Osteoblast (primary cell): ENCODE results near the gene KCNIP3. TPM values are rescaled to one million over a fixed set of nuclear protein-coding genes. Genes with fewer than 3 reads are reported as not detected.

ENCODE experiments used
- DNase-seq: peaks from one replicate; pipeline ENCODE4 v3.0.0; 2011; ENCODE audit warnings: low spot score, mixed read lengths; ENCODE audit not compliant: insufficient read length; ENCODE audit errors: missing footprints
- H2AFZ ChIP-seq: 2 replicates; pipeline ENCODE4 v1.6.0; 2011; ENCODE audit warnings: mild to moderate bottlenecking, low read length
- H3K27ac ChIP-seq: 2 replicates; pipeline ENCODE4 v1.5.1; 2011; ENCODE audit warnings: mild to moderate bottlenecking, low read depth, low read length, moderate library complexity
- H3K27me3 ChIP-seq: 2 replicates; pipeline ENCODE4 v1.6.0; 2012; ENCODE audit warnings: mild to moderate bottlenecking, control low read depth, inconsistent platforms, low read length, moderate library complexity; ENCODE audit not compliant: insufficient read depth
- H3K36me3 ChIP-seq: 2 replicates; pipeline ENCODE4 v1.5.1; 2011; ENCODE audit warnings: mild to moderate bottlenecking, low read length, control low read depth, moderate library complexity; ENCODE audit not compliant: insufficient read depth
- H3K4me1 ChIP-seq: 2 replicates; pipeline ENCODE4 v1.5.1; 2011; ENCODE audit warnings: mild to moderate bottlenecking, low read length, control low read depth, moderate library complexity; ENCODE audit not compliant: insufficient read depth
- H3K4me2 ChIP-seq: 2 replicates; pipeline ENCODE4 v1.6.0; 2011; ENCODE audit warnings: mild to moderate bottlenecking, low read length; ENCODE audit not compliant: insufficient read depth
- H3K4me3 ChIP-seq: fragments of 200-600 bp; sonication (generic); 3 replicates; pipeline ENCODE4 v1.5.1; 2012; ENCODE audit warnings: mild to moderate bottlenecking, low read length, inconsistent platforms; ENCODE audit not compliant: insufficient read depth
- H3K79me2 ChIP-seq: 2 replicates; pipeline ENCODE4 v1.6.0; 2012; ENCODE audit warnings: mild to moderate bottlenecking, low read length, control low read depth, inconsistent platforms; ENCODE audit not compliant: insufficient read depth
- H3K9me3 ChIP-seq: 2 replicates; pipeline ENCODE4 v1.5.1; 2011; ENCODE audit warnings: low read depth, low read length, control low read depth
- H4K20me1 ChIP-seq: 2 replicates; pipeline ENCODE4 v1.6.0; 2012; ENCODE audit warnings: mild to moderate bottlenecking, low read length, control low read depth; ENCODE audit not compliant: insufficient read depth
- total RNA-seq: library from RNA; depleted of rRNA; stranded (reverse); fragments of >200 nt; gene quantifications from 2 replicates; pipeline ENCODE4 v1.2.3, GENCODE V29; 2012
- TF ChIP-seq, protein P1 (sequence below): IDR thresholded peaks from 2 replicates; pipeline ENCODE4 v1.5.1; 2011; ENCODE audit warnings: mild to moderate bottlenecking, low read depth, low read length, moderate library complexity; ENCODE audit errors: extremely low read depth

KCNIP3 gene
- total RNA-seq, 1 donor = under 0.01 TPM

DNA sequence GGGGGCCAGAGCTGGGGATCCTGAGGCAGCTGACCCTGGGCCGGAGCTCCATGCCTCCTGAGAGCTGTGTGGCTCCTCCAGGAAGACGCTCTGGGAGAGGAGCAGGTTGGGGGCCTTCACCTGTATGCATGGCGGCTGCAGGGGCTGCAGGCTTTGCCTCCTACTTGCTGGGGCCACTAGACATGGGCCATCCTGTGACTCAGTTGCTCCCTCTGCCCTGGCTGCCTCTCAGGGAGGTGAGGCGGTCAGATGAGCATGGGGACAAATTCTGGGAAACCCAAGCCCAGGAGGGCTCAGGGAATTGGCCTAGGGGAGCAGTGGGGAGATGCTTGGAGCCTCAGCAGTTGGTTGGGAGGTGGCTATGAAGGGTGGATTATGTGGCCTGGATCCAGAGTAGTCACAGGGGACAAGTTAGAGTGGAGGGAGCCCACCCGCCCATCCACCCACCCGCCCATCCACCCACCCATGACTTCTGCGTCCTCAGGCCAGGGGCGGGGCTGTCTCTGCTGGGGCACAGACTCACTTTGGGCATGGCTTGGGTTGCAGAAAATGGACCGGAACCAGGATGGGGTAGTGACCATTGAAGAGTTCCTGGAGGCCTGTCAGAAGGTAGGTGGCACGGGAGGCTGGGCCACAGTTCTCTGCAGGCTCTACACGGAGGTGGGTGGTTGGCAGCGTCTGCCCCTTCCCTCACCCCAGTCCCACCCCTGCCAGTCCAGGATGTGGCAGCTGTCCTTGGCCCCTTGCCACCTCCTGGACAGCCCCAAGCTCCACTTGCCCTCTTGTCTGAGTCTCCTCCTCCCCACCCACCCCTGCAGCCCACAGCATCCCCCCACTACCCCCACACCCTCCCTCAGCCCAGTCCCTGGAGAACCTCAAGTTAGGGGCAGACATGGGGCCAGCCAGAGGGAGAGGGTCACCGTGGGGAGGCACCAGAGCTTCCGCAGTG, 85.8 kb downstream of the KCNIP3 start:
- Histone ChIP-seq H3K36me3 (no peaks in the 10 kb centered on the region), H3K4me1 (no peaks in the 10 kb centered on the region), H3K4me2 (no peak overlapping the region), H2AFZ (no peak overlapping the region), H4K20me1 (no peaks in the 10 kb centered on the region), H3K9me3 (no peaks in the 10 kb centered on the region), H3K79me2 (no peaks in the 10 kb centered on the region), H3K4me3 (no peak overlapping the region), H3K27me3 (no peaks in the 10 kb centered on the region), H3K27ac (no peak overlapping the region)
- TF ChIP-seq, protein P1, sequence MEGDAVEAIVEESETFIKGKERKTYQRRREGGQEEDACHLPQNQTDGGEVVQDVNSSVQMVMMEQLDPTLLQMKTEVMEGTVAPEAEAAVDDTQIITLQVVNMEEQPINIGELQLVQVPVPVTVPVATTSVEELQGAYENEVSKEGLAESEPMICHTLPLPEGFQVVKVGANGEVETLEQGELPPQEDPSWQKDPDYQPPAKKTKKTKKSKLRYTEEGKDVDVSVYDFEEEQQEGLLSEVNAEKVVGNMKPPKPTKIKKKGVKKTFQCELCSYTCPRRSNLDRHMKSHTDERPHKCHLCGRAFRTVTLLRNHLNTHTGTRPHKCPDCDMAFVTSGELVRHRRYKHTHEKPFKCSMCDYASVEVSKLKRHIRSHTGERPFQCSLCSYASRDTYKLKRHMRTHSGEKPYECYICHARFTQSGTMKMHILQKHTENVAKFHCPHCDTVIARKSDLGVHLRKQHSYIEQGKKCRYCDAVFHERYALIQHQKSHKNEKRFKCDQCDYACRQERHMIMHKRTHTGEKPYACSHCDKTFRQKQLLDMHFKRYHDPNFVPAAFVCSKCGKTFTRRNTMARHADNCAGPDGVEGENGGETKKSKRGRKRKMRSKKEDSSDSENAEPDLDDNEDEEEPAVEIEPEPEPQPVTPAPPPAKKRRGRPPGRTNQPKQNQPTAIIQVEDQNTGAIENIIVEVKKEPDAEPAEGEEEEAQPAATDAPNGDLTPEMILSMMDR = no peak
- no peak for DNase-seq

DNA sequence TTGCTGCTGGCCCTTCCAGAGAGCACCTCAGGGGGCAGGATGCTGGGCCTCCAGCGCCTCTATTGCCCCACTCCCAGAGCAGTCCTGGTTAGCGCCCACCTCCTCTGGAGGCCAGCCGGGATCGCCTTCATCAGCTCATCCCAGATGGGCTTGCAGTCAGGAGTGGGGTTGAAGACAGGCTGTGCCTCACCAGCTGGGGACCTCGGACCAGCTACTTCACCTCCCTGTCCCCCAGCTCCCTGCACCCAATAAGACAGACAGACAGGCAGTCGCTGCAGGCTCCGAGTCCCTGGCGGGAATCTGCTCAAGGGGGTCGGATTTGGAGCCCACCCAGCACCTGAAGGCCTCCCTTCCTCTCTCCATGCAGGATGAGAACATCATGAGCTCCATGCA, 86.5 kb downstream of the KCNIP3 start:
- H4K20me1 ChIP-seq = no peaks in the 10 kb centered on the region
- H3K27me3 ChIP-seq = peaks cover 3% of the 10 kb centered on the region
- no peaks in the 10 kb centered on the region for H3K79me2 ChIP-seq
- no peak for DNase-seq
- H3K4me3 ChIP-seq = no peak overlapping the region
- no peak overlapping the region for H2AFZ ChIP-seq
- no peak overlapping the region for H3K4me2 ChIP-seq
- H3K36me3 ChIP-seq = no peaks in the 10 kb centered on the region
- H3K9me3 ChIP-seq = no peaks in the 10 kb centered on the region
- TF ChIP-seq, protein P1 = no peak
- H3K27ac ChIP-seq = no peak overlapping the region
- no peaks in the 10 kb centered on the region for H3K4me1 ChIP-seq

DNA sequence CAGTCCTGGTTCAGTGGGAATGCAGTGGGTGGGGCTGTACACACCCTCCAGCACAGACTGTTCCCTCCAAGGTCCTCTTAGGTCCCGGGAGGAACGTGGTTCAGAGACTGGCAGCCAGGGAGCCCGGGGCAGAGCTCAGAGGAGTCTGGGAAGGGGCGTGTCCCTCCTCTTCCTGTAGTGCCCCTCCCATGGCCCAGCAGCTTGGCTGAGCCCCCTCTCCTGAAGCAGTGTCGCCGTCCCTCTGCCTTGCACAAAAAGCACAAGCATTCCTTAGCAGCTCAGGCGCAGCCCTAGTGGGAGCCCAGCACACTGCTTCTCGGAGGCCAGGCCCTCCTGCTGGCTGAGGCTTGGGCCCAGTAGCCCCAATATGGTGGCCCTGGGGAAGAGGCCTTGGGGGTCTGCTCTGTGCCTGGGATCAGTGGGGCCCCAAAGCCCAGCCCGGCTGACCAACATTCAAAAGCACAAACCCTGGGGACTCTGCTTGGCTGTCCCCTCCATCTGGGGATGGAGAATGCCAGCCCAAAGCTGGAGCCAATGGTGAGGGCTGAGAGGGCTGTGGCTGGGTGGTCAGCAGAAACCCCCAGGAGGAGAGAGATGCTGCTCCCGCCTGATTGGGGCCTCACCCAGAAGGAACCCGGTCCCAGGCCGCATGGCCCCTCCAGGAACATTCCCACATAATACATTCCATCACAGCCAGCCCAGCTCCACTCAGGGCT, 87.9 kb downstream of the KCNIP3 start:
- Histone ChIP-seq H3K27ac (no peak overlapping the region), H3K9me3 (no peaks in the 10 kb centered on the region), H3K4me1 (no peaks in the 10 kb centered on the region), H3K36me3 (no peaks in the 10 kb centered on the region), H3K4me3 (no peak overlapping the region), H3K27me3 (peaks cover 5% of the 10 kb centered on the region), H3K79me2 (no peaks in the 10 kb centered on the region), H4K20me1 (no peaks in the 10 kb centered on the region), H2AFZ (no peak overlapping the region), H3K4me2 (no peak overlapping the region)
- DNase-seq = no peak
- TF ChIP-seq, protein P1 = no peak

DNA sequence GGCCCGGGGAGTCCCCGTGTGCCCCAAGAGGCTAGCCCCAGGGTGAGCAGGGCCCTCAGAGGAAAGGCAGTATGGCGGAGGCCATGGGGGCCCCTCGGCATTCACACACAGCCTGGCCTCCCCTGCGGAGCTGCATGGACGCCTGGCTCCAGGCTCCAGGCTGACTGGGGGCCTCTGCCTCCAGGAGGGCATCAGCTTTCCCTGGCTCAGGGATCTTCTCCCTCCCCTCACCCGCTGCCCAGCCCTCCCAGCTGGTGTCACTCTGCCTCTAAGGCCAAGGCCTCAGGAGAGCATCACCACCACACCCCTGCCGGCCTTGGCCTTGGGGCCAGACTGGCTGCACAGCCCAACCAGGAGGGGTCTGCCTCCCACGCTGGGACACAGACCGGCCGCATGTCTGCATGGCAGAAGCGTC, 88.4 kb downstream of the KCNIP3 start:
- Histone ChIP-seq H3K79me2 (no peaks in the 10 kb centered on the region), H3K4me1 (no peaks in the 10 kb centered on the region), H3K36me3 (no peaks in the 10 kb centered on the region), H3K4me2 (no peak overlapping the region), H3K4me3 (no peak overlapping the region), H2AFZ (no peak overlapping the region), H3K27ac (no peak overlapping the region), H3K27me3 (peaks cover 5% of the 10 kb centered on the region), H3K9me3 (no peaks in the 10 kb centered on the region), H4K20me1 (no peaks in the 10 kb centered on the region)
- DNase-seq = no peak
- TF ChIP-seq, protein P1 = no peak
